RWPE2 (cell line): Measurements from ENCODE around the gene CYYR1.

Experiments used
- ATAC-seq: fragments of 200-7000 bp; cut with Tn5 transposase; 3 replicates; pipeline ENCODE4 v1.9.1; 2021; ENCODE audit warnings: low read depth
- DNase-seq: peaks from one replicate; pipeline ENCODE4 v3.0.0-alpha.2; 2020; ENCODE audit warnings: low spot score
- H3K27ac ChIP-seq: fragments of 450-650 bp; 2 replicates; pipeline ENCODE4 v1.5.1; 2017; ENCODE audit warnings: mild to moderate bottlenecking; ENCODE audit not compliant: poor library complexity, severe bottlenecking
- H3K27me3 ChIP-seq: fragments of 250-450 bp; sonication (Bioruptor Pico); 2 replicates; pipeline ENCODE4 v1.5.1; 2021; ENCODE audit warnings: mild to moderate bottlenecking, moderate library complexity; ENCODE audit not compliant: insufficient read depth, poor library complexity, severe bottlenecking
- H3K36me3 ChIP-seq: fragments of 250-450 bp; sonication (Bioruptor Pico); 2 replicates; pipeline ENCODE4 v1.5.1; 2020; ENCODE audit warnings: low read depth, mild to moderate bottlenecking, moderate library complexity
- H3K4me1 ChIP-seq: fragments of 250-450 bp; sonication (Bioruptor Pico); 2 replicates; pipeline ENCODE4 v1.5.1; 2021; ENCODE audit warnings: mild to moderate bottlenecking, moderate library complexity; ENCODE audit not compliant: insufficient read depth, poor library complexity, severe bottlenecking
- H3K4me3 ChIP-seq: fragments of 250-450 bp; sonication (Bioruptor Pico); 2 replicates; pipeline ENCODE4 v1.5.1; 2021; ENCODE audit warnings: mild to moderate bottlenecking, moderate library complexity; ENCODE audit not compliant: severe bottlenecking
- H3K9me3 ChIP-seq: fragments of 250-450 bp; sonication (Bioruptor Pico); 2 replicates; pipeline ENCODE4 v1.5.1; 2021; ENCODE audit warnings: mild to moderate bottlenecking, moderate library complexity; ENCODE audit not compliant: severe bottlenecking
- CTCF ChIP-seq: fragments of 450-650 bp; IDR thresholded peaks from one replicate; pipeline ENCODE4 v1.5.1; 2017; ENCODE audit warnings: mild to moderate bottlenecking, moderate library complexity; ENCODE audit not compliant: poor library complexity, severe bottlenecking

The CYYR1 gene

GRCh38 chr21:26443867-26444266 is 129.2 kb downstream of the CYYR1 start:
- H3K4me1 ChIP-seq, result peaks cover 13% of the 10 kb centered on the region
- DNase-seq, result no peak

GRCh38 chr21:26443291-26443690 is 129.8 kb downstream of the CYYR1 start:
- no peak for DNase-seq
- ATAC-seq, result no peak
- Histone ChIP-seq H3K27me3 (no peaks in the 10 kb centered on the region), H3K27ac (no peak overlapping the region), H3K4me3 (no peak overlapping the region), H3K4me1 (peaks cover 8% of the 10 kb centered on the region), H3K36me3 (no peaks in the 10 kb centered on the region), H3K9me3 (no peaks in the 10 kb centered on the region)
- TF ChIP-seq CTCF, result no peak

More at GRCh38 chr21:26443867-26444266, 129.2 kb downstream of the CYYR1 start:
- Histone ChIP-seq H3K36me3 (no peaks in the 10 kb centered on the region), H3K27me3 (no peaks in the 10 kb centered on the region), H3K27ac (no peak overlapping the region), H3K4me3 (no peak overlapping the region), H3K9me3 (no peaks in the 10 kb centered on the region)
- ATAC-seq, result no peak
- TF ChIP-seq CTCF, result no peak

- no peaks in the 10 kb centered on the region for H3K36me3 ChIP-seq
- H3K4me1 ChIP-seq, result no peaks in the 10 kb centered on the region
- DNase-seq (no peak), ATAC-seq (no peak)
- H3K4me3 ChIP-seq, result no peak overlapping the region
- H3K27me3 ChIP-seq, result no peaks in the 10 kb centered on the region
- H3K27ac ChIP-seq, result no peak overlapping the region
- TF ChIP-seq CTCF, result no peak
- H3K9me3 ChIP-seq, result no peaks in the 10 kb centered on the region
Observed at GRCh38 chr21:26441149-26441548, 131.9 kb downstream of the CYYR1 start.

- DNase-seq (no peak), ATAC-seq (no peak)
- H3K36me3 ChIP-seq, result no peaks in the 10 kb centered on the region
- H3K4me3 ChIP-seq, result no peak overlapping the region
- TF ChIP-seq CTCF, result no peak
- H3K9me3 ChIP-seq, result no peaks in the 10 kb centered on the region
- H3K4me1 ChIP-seq, result no peaks in the 10 kb centered on the region
- no peaks in the 10 kb centered on the region for H3K27me3 ChIP-seq
- H3K27ac ChIP-seq, result no peak overlapping the region
Observed at GRCh38 chr21:26438976-26439375, 134.1 kb downstream of the CYYR1 start.

- DNase-seq (no peak), ATAC-seq (no peak)
- no peak for TF ChIP-seq CTCF
- H3K4me1 ChIP-seq, result no peaks in the 10 kb centered on the region
- no peaks in the 10 kb centered on the region for H3K9me3 ChIP-seq
- H3K27ac ChIP-seq, result no peak overlapping the region
- no peaks in the 10 kb centered on the region for H3K27me3 ChIP-seq
- no peaks in the 10 kb centered on the region for H3K36me3 ChIP-seq
- no peak overlapping the region for H3K4me3 ChIP-seq
Observed at GRCh38 chr21:26437326-26438009, 135.6 kb downstream of the CYYR1 start.
